ENCODE data around the gene LCE1B.

The LCE1B gene

GRCh38 chr1:152824964-152825363 is 13.2 kb downstream of the LCE1B start:
- no peaks in the 10 kb centered on the region for H4K20me1 ChIP-seq (ENCODE audit: insufficient read depth, low read length, poor library complexity, severe bottlenecking)
- TF ChIP-seq EZH2phosphoT487 (IDR thresholded peaks at IDR 0.05; ENCODE audit: borderline replicate concordance) (no peak), CTCF (conservative IDR thresholded peaks at IDR 0.05; ENCODE audit: low read length) (no peak)
- no peaks in the 10 kb centered on the region for H3F3A ChIP-seq (ENCODE audit: low read depth)
- no peak overlapping the region for H3K9ac ChIP-seq (ENCODE audit: low read depth, low read length, poor library complexity, severe bottlenecking)
- H3K27me3 ChIP-seq (ENCODE audit: insufficient read depth, low read length, poor library complexity, severe bottlenecking), result no peaks in the 10 kb centered on the region
- H3K4me1 ChIP-seq (ENCODE audit: insufficient read depth, low read length, poor library complexity, severe bottlenecking), result no peaks in the 10 kb centered on the region
- H3K4me3 ChIP-seq (ENCODE audit: low read length, poor library complexity, severe bottlenecking), result no peak overlapping the region
- H3K4me2 ChIP-seq (ENCODE audit: low read depth, low read length, poor library complexity, severe bottlenecking), result no peak overlapping the region
- no peaks in the 10 kb centered on the region for H3K9me2 ChIP-seq (replicated peaks; ENCODE audit: low read depth, low read length)
- no peaks in the 10 kb centered on the region for H3K36me3 ChIP-seq (ENCODE audit: insufficient read depth, low read length)
- H3K79me2 ChIP-seq (ENCODE audit: insufficient read depth, low read length), result no peaks in the 10 kb centered on the region
- H2AFZ ChIP-seq (ENCODE audit: low read length), result no peak overlapping the region
- no peaks in the 10 kb centered on the region for H3K9me3 ChIP-seq (ENCODE audit: insufficient read depth, low read depth, low read length)

GRCh38 chr1:152827173-152827572 is 15.4 kb downstream of the LCE1B start, which contains the start of gene LCE1A:
TSS of gene LCE1A (plus strand) at chr1:152827473. CDS start at chr1:152827473, 0 bp downstream.
- H3K36me3 ChIP-seq (ENCODE audit: insufficient read depth, low read length), result no peaks in the 10 kb centered on the region
- no peak within 1 kb of the TSS for H3K4me3 ChIP-seq (ENCODE audit: low read length, poor library complexity, severe bottlenecking)
- H2AFZ ChIP-seq (ENCODE audit: low read length), result no peak within 1 kb of the TSS
- H3K4me1 ChIP-seq (ENCODE audit: insufficient read depth, low read length, poor library complexity, severe bottlenecking), result no peaks in the 10 kb centered on the region
- H3K9me2 ChIP-seq (replicated peaks; ENCODE audit: low read depth, low read length), result no peaks in the 10 kb centered on the region
- no peaks in the 10 kb centered on the region for H4K20me1 ChIP-seq (ENCODE audit: insufficient read depth, low read length, poor library complexity, severe bottlenecking)
- H3K9ac ChIP-seq (ENCODE audit: low read depth, low read length, poor library complexity, severe bottlenecking), result no peak within 1 kb of the TSS
- no peak within 1 kb of the TSS for H3K4me2 ChIP-seq (ENCODE audit: low read depth, low read length, poor library complexity, severe bottlenecking)
- no peaks in the 10 kb centered on the region for H3K79me2 ChIP-seq (ENCODE audit: insufficient read depth, low read length)
- TF ChIP-seq CTCF (conservative IDR thresholded peaks at IDR 0.05; ENCODE audit: low read length) (no peak), EZH2phosphoT487 (IDR thresholded peaks at IDR 0.05; ENCODE audit: borderline replicate concordance) (no peak)
- H3K27me3 ChIP-seq (ENCODE audit: insufficient read depth, low read length, poor library complexity, severe bottlenecking), result no peaks in the 10 kb centered on the region
- no peaks in the 10 kb centered on the region for H3K9me3 ChIP-seq (ENCODE audit: insufficient read depth, low read depth, low read length)
- H3F3A ChIP-seq (ENCODE audit: low read depth), result no peaks in the 10 kb centered on the region

- H3K9me2 ChIP-seq (replicated peaks; ENCODE audit: low read depth, low read length), result no peaks in the 10 kb centered on the region
- H3K36me3 ChIP-seq (ENCODE audit: insufficient read depth, low read length), result no peaks in the 10 kb centered on the region
- no peak overlapping the region for H3K9ac ChIP-seq (ENCODE audit: low read depth, low read length, poor library complexity, severe bottlenecking)
- H4K20me1 ChIP-seq (ENCODE audit: insufficient read depth, low read length, poor library complexity, severe bottlenecking), result no peaks in the 10 kb centered on the region
- H3K4me3 ChIP-seq (ENCODE audit: low read length, poor library complexity, severe bottlenecking), result no peak overlapping the region
- TF ChIP-seq EZH2phosphoT487 (IDR thresholded peaks at IDR 0.05; ENCODE audit: borderline replicate concordance), result no peak
- no peak for TF ChIP-seq CTCF (conservative IDR thresholded peaks at IDR 0.05; ENCODE audit: low read length)
- H2AFZ ChIP-seq (ENCODE audit: low read length), result no peak overlapping the region
- H3K9me3 ChIP-seq (ENCODE audit: insufficient read depth, low read depth, low read length), result no peaks in the 10 kb centered on the region
- no peaks in the 10 kb centered on the region for H3K27me3 ChIP-seq (ENCODE audit: insufficient read depth, low read length, poor library complexity, severe bottlenecking)
- no peaks in the 10 kb centered on the region for H3F3A ChIP-seq (ENCODE audit: low read depth)
- H3K4me2 ChIP-seq (ENCODE audit: low read depth, low read length, poor library complexity, severe bottlenecking), result no peak overlapping the region
- H3K4me1 ChIP-seq (ENCODE audit: insufficient read depth, low read length, poor library complexity, severe bottlenecking), result no peaks in the 10 kb centered on the region
- no peaks in the 10 kb centered on the region for H3K79me2 ChIP-seq (ENCODE audit: insufficient read depth, low read length)
These were observed 25.1 kb downstream of the LCE1B start for GRCh38 chr1:152836870-152837269.

All from Loucy (cell line).